ENCODE data around the gene HCK.
A peak's percentile ranks its signal among the peaks of the same experiment; 100 is the strongest.

HCK gene

DNA sequence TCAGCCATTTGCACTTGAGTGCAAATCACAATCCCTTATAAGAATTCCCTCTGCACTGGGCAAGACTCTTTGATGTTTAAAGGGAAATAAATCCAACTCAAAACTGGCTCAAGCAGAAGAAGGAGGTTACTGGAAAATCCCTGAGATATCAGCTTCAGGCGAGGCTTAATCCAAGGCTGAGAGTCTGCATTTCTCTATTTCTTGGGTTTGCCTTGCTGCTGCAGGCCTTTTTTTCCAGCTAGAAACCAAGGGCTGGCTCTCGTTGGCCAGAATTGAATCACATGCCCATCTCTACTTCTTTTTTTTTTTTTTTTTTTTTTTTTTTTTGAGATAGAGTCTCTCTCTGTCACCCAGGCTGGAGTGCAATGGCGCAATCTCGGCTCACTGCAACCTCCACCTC is 11.7 kb downstream of the HCK start:
- DNase-seq, result no peak

DNA sequence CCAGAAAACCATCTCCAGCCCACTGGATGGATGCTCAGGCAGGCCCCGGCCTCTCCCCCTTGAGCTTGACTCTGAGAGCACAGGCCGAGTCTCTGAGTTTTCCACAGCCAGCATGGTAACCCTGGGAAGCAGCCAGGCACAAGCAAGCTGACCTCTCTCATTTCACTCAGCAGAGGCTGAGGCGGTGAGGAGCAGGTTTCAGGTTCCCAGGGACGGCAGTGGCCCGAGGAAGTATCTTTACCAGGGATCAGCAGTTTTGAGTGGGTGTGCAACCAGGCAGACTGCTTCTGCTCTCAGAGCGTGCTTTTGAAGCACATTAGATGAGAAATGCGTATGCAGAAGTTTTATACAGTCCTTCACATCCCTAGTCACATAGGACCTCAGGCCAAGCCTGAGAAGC is 12.6 kb downstream of the HCK start:
- DNase-seq, result no peak

DNA sequence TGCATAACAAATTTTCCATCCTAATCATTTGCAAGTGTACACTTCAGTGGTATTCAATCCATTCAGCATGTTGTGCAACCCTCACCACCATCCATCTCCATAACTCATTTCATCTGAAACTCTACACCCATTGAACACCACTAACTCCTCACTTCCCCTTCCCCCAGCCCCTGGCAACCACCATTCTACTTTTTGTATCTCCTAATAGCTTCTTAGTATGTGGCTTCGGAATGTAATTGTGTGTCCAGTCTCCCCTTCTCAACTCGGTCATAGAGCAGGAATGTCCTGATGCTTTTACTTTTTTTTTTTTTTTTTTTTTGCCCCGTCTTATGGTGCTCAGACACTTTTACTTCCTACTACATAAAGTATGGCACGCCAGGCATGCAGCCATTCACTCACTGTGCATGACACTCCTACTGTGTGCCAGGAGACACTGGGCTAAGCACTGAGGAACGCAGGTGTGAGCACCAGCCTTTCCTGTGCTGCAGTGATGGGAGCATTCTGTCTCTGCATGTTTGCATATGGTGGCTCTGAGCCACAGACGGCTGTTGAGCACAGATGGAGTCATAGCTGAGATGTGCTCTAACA is 15.3 kb downstream of the HCK start:
- DNase-seq, result no peak

DNA sequence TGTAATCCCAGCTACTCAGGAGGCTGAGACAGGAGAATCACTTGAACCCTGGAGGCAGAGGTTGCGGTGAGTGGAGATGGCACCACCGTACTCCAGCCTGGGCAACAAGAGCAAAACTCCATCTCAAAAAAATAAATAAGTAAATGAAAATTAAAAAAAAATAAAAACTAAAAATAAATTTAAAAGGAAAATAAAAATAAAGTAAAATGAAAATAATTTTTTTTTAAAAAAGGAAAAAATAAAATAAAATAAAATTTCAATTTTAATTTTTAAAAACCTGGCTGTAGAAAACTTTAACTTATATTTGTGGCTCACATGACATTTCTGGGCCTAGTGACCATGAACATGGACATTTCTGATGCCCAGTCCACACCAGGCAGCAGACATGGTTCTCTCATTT is 16.1 kb downstream of the HCK start:
- no peak for DNase-seq

DNA sequence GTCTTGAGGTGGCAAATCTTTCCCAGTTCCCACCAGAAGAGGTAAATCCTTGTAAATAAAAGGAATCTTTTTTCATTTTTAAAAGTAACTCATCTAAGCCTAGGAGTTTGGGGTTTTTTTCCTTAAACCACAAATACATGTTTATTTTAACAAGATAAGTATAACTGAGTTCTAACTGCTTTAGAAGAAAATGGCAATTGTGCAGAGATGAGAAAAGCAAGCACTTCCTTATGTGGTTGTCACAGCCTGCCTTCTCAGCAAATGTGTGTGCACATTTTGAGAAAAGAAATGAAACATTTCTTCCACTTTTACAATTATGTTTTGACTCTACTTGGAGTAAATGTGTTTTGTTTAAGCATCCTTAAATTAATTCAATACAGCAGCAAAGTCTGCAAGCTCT is 17.7 kb downstream of the HCK start:
- no peak for DNase-seq

DNA sequence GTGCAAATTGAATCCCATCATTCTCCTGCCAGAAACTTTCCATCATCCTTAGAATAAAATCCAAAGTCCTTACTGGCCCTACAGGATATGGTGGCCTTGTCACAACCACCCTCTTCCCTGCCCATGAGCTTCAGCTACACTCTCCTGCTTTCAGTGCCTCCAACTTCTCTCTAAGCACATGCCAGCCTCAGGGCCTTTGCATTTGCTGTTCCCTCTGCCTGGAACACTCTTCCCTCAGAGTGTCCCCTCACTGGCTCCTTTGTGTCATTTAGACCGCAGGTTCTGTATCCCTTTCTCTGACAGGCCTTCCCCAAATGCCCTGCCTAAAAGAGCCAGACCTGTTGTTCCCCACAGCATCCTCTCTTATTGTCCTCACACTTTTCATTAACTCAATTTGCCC is 18.2 kb downstream of the HCK start:
- DNase-seq, result no peak

DNA sequence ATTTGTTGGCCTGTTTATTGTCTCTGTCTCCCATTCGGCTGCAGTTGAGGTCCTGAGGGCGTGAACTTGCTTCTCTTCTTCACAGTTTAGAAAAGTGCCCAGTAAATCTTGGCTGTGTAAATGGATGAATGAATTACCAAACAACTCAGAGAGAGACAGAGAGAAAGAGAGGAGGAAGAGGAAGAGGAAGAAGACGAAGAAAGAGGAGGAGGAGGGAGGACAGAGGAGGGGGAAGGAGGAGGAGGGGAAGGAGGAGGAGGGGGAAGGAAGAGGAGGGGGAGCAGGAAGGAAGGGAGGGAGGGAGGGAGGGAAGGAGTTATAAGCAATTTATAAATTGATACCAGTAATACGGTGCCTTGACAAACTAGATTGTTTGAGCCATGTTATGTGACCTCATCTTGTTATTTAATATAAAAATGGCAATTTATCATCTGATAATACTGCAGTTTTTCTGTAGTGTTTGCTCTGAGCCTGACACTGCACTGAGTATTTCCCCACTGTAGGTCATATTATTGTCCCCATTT is 18.7 kb downstream of the HCK start:
- DNase-seq, result no peak

DNA sequence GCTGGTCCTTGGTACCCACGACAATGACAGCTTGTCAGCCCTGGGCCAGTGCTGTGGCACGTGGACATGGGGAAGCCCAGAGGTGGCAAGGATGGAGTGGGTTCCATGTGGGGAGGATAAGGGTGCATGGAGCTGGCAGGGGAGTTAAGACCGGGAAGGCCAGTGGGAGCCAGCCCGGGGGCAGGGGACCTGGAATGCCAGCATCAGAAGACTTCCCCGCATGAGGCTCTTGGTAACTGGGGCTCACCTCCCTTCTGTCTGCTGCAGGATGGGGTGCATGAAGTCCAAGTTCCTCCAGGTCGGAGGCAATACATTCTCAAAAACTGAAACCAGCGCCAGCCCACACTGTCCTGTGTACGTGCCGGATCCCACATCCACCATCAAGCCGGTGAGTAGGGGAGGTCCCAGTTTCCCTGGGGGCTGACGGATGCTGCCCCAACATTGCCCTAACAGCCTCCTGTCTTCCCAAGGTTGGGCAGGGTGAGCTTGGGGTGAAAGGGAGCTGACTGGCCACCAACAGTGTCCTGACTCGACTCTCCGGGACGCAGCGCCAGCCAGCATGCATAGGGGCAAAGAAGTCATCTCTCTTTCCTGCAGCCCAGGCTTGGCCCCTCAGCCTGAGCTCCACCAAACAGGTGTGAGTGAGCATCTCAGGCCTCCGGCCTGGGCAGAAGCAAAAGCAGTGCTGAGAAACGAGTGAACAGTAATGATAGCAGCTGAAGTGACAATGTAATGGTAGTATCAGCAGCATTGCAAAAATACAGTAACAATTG is 19.5 kb downstream of the HCK start:
- no peak for DNase-seq

DNA sequence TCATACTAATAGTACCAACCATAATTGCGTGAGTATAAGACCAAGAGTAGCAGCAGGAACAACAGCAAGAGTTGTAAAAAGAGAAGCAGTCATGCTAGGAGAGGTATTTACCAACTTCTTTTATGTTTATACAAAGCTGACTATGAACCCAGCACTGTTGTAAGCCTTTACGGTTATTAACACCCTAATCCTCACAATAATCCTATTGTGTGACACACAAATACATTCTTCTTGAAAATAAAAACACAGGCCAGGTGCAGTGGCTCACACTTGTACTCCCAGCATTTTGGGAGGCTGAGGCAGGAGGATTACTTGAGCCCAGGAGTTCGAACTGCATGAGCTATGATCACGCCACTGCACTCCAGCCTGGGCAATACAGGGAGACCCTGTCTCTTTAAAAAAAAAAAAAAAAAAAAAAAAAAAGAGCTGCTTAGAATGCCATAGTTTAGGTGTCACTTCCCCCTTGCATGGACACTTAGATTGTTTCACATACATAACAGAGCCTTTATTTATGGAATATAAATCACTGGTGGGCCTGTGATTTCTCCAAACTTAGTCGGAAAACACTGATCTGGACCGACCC is 20.2 kb downstream of the HCK start:
- DNase-seq, result no peak

DNA sequence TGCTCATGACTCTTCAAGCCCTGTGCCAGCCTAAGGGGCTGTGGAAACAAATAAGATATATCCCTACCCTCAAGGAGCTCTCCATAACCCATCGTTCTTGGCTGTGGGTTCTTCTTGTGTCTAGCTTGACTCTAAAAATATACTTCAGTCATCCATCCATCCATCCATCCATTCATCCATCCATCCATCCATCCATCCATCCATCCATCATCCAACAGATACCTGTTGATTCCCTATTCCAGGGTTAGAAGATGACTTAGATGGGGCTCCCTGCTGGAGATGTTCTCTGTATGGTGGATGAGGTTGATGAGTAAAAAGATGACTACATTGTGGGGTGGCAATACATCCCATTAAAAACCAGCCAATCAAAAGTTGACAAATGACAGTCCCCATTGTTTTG is 23.5 kb downstream of the HCK start:
- DNase-seq, result no peak

DNA sequence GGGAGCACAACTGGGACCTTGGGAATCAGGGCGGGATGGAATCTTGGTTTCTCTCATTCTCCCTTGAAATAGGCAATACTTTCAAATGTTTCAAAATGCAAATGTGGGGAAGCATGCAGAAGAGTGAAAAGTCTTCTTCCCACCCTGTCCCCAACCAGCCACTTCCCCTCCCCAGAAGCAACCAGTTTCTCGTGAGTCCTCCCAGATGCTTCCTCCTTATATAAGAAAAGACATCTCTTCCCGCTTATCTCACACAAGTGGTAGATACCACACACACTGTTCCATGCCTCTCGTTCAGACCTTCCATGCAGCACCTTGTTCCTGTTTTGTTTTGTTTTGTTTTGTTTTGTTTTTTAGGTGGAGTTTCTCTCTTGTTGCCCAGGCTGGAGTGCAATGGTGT is 25.1 kb downstream of the HCK start:
- DNase-seq, result no peak

DNA sequence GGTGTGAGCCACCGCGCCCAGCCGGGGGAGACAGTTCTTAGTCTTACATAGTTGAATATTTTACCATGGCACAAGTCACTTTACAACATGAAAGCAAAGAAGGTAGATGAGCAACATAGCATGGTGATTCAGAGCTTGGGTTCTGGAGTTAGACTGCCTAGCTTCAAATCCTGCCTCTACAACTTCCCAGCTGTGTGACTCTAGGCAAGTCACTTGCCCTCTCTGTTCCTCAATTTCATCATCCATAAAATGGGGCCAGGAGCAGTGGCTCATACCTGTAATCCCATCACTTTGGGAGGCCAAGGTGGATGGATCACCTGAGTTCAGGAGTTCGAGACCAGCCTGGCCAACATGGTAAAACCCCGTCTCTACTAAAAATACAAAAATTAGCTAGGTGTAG is 26.3 kb downstream of the HCK start:
- DNase-seq, result no peak

DNA sequence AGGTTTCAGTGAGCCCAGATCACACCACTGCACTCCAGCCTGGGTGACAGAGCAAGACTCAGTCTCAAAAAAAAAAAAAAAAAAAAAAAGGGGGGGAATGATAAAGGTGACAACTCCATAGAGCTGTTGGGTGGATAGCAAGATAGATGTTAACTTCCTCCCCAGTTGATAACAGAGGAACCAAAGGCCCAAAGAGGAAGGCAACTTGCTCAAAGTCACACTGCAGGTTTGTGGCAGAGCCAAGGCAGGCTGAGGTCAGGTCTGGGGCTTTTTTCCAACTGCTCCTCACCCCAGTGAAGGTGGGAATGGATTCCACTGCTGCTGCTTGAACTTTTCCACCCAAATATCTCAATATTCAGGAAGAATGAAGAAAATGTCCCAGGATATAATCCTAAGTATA is 26.7 kb downstream of the HCK start:
- DNase-seq, result no peak

DNA sequence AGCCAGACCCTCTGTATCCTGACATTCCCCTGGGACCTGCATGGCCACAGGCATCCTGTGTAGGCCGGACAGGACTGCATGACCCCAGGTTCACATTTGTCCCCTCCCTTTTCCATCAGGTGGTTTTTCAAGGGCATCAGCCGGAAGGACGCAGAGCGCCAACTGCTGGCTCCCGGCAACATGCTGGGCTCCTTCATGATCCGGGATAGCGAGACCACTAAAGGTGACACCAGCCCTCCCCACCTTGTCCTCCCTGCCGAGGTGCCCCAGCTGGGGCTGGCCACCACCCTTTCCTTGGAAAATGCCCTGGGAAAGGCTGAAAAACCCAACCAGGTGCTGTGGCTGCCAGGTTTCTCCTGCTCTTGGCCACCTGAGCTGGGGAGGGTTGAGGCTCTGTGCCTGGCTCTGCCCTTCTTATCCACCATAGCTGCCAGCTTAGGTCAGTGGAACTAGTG is 27.6 kb downstream of the HCK start:
- DNase-seq, result no peak

DNA sequence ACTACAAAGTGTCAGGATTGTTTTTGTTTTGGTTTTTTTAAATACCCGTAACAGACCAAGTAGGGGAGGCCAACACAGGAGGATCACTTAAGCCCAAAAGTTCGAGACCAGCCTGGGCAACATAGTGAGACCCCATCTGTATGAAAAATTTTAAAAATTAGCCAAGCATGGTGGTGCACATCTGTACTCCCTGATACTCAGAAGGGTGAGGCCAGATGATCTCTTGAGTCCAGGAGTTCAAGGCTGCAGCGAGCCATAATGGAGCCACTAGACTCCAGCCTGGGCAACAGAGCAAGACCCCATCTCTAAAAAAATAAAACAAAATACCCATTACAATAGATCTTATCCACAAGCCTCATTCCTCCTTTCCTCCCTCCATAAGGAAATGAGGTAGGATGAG is 28.7 kb downstream of the HCK start:
- DNase-seq, result no peak

DNA sequence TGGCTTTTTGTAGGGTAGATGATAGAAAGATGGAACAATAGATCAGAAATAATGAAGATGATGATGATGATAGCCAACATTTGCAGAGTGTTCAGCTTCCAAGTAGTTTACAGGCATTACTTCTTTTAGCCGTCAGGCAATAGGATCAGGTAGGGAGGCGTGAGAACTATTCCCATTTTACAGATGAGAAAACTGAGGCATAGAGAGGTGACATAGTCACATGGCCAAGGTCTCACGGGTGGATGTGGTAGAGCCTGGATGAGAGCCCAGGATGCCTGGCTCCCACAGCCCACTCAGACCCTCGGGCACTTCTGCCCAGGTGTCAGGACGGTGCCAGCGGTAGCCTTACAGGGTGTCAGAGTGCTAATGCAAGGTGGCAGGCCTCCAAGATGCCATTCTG is 31.4 kb downstream of the HCK start:
- DNase-seq, result no peak

DNA sequence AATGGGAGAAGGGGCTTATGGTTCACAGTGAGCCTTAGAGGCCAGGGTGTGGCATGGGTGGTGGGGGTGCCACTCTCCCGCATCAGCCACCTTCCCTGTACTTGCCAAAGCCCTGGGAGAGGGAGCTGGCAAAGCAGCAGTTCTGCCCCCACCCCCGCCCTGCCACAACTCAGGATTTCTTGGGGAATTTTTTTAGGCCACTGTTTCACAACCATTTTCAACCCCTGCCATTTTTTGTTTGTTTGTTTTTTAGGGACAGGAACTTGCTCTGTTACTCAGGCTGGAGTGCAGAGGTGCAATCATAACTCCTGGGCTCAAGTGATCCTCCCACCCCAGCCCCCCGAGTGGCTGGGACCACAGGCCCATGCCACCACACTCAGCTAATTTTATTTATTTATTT is 35.0 kb downstream of the HCK start:
- DNase-seq, result no peak

DNA sequence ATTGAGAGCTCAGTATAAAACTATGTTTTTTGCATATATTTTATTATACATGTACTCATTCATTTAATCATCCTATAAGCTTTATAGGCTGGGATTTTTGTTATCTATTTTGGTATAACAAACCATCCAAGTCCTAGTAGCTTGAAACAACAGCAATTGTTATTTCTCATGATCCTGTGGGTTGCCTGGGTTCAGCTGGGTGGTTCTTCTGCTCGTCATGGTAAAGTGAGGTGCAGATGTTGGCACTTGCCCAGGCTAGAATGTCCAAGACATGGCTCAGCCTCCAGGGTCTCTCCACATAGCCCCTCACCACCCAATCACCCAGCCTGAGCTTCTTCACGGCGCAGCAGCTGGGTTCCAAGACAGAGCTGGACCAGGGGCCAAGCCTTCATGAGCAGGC is 36.7 kb downstream of the HCK start:
- no peak for DNase-seq

DNA sequence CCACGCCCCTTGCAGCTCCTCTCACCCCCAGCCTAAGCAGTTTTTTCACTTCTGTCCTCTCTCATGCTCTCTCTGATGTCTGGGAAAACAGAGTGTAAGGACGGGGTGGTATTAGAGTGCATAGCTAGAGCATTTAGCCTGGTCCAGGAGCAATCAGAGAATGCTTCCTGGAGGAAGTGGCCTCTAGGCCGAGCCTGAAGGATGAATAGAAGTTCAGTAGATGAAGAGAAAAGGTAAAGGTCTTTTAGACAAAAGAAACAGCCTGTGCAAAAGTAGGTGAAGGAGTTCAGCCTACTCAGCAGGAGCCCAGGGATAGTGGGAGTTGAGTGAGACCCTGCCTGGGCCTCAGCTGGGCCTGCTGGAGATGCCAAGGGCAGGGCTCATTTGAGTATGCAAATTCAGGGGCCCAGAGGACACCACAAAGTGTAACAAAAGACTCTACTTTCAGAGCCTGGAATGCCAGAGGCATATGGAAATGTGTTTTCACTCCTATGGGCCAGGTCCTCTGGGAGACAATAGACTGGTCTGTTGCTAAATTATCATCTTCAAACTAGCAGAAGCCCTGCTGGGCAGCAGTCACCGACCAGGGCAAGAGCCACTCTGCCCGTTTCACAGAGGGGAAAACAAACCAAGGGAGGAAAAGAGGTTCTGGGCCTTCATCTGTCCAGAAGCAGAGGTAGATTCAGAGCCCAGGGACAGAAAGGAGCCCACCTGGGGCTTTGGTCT is 37.8 kb downstream of the HCK start:
- DNase-seq, result no peak

DNA sequence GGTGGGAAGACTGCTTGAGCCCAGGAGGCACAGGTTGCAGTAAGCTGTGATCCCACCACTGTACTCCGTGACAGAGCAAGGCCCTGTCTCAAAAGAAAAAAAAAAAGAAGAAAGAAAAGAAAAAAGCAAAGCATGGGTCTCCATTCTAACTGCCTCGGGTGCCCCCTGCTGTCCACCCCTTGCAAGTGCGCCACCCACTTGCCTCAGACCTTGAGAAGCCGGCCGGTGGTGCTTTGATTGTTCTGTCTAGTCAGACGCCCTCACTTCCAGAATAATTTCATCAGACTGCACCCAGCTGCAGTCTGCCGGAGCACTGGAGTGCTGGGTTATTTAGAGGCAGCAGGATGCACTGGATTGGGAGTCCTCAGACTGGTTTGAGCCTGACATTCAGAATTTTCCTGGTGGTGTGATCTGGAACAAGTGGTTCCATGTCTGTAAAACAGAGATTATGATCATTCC is 39.9 kb downstream of the HCK start:
- peak; percentile 40 for DNase-seq

DNA sequence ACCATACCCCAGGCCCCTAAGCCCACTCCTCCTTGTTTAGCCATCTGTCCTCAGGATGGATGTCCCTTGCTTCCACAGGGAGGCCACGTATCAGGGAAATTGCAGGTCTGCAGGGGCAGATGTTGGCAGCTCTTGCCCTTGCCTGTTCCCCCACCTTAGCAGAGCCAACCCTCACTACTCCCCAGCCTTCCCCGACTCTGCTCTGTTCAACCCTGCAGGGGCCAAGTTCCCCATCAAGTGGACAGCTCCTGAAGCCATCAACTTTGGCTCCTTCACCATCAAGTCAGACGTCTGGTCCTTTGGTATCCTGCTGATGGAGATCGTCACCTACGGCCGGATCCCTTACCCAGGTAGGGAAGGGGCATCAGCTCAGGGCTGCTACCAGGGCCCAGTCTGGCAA is 46.7 kb downstream of the HCK start:
- DNase-seq, result no peak

DNA sequence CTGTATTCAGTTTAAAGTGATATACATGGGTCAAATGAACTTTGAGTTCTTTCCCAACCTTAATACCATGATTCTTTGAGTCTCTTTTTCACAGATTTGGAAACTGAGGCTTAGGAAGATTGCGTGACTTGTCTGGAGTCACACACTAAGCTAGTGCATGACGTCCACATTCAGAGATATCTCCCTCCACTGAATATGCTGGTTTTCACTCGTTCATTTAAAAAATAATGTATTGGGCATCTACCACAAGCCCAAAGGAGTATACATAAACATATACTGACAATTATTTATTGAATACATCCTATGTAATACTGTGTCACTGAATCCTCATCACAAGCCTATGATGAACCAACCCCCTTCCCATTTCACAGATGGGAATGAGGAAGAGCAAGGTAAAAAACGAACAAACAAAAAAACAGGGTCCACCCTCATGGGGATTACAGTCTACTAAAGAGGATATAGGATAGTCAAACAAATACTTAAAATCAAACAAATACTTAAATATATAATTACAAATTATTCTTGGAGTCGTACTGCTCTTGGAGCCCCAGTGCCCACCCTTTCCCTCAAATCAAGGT is 56.9 kb downstream of the HCK start:
- no peak for DNase-seq
